ENCODE data around the gene ALDH4A1.
A peak's percentile ranks its signal among the peaks of the same experiment; 100 is the strongest.

ALDH4A1 gene

GRCh38 chr1:18922319-18922726, 20.0 kb upstream of the ALDH4A1 start:
- FAIRE-seq = no peak

GRCh38 chr1:18921516-18922251, 19.3 kb upstream of the ALDH4A1 start:
- FAIRE-seq = no peak

GRCh38 chr1:18920931-18921330, 18.6 kb upstream of the ALDH4A1 start:
- no peak for FAIRE-seq

GRCh38 chr1:18919956-18920355, 17.6 kb upstream of the ALDH4A1 start:
- FAIRE-seq = no peak

- no peak for FAIRE-seq
Measured at GRCh38 chr1:18919197-18919905, 17.0 kb upstream of the ALDH4A1 start.

GRCh38 chr1:18918417-18918816, 16.1 kb upstream of the ALDH4A1 start:
- FAIRE-seq = no peak

GRCh38 chr1:18917071-18917799, 14.9 kb upstream of the ALDH4A1 start:
- FAIRE-seq = no peak

GRCh38 chr1:18915341-18915740, 13.0 kb upstream of the ALDH4A1 start:
- no peak for FAIRE-seq

- no peak for FAIRE-seq
Measured at GRCh38 chr1:18913065-18913835, 10.9 kb upstream of the ALDH4A1 start.

- no peak for FAIRE-seq
Measured at GRCh38 chr1:18912550-18912949, 10.2 kb upstream of the ALDH4A1 start.

- FAIRE-seq = no peak
Measured at GRCh38 chr1:18908911-18909771, 6.8 kb upstream of the ALDH4A1 start.

- no peak for FAIRE-seq
Measured at GRCh38 chr1:18907917-18908845, 5.8 kb upstream of the ALDH4A1 start.

- peak; percentile 62 for FAIRE-seq
Measured at GRCh38 chr1:18907021-18907916, 4.9 kb upstream of the ALDH4A1 start.

- no peak for FAIRE-seq
Measured at GRCh38 chr1:18903291-18903756, 969 bp upstream of the ALDH4A1 start.

- no peak for FAIRE-seq
Measured at GRCh38 chr1:18901952-18902522, 318 bp downstream of the ALDH4A1 start.

- no peak for FAIRE-seq
Measured at GRCh38 chr1:18901147-18901951, 1.0 kb downstream of the ALDH4A1 start.

GRCh38 chr1:18900303-18900841, 2.0 kb downstream of the ALDH4A1 start:
- no peak for FAIRE-seq

Measured in islet of Langerhans (tissue), 1 donor.